WTC11 (cell line): ENCODE data around the gene C13orf46. TPM values are rescaled to one million over a fixed set of nuclear protein-coding genes. Genes with fewer than 3 reads are reported as not detected.

Source experiments
- ATAC-seq: fragments of 200-7000 bp; cut with Tn5 transposase; 2 replicates; pipeline ENCODE4 v1.10.0; 2021; ENCODE audit warnings: mild to moderate bottlenecking, moderate library complexity
- CTCF ChIA-PET: fragments of 300-600 bp; sonication (Branson Sonifier 250); formaldehyde crosslinking; loops from one replicate; lab custom pipeline; 2021; ENCODE audit warnings: antibody characterized with exemption; lab: Charles Lee
- POLR2A ChIA-PET: fragments of 350-600 bp; sonication (Branson Sonifier 250); formaldehyde crosslinking; loops from one replicate; lab custom pipeline; 2021; ENCODE audit warnings: antibody characterized with exemption; lab: Charles Lee
- DNase-seq: peaks from one replicate; pipeline ENCODE4 v3.0.0; 2021; ENCODE audit warnings: low spot score
- H3K27ac Mint-ChIP-seq: 2 replicates; pipeline ENCODE4 v1.8.0; 2021; ENCODE audit warnings: mixed read lengths
- H3K27me3 Mint-ChIP-seq: 2 replicates; pipeline ENCODE4 v1.8.0; 2021; ENCODE audit warnings: low read depth, mild to moderate bottlenecking, moderate library complexity, mixed read lengths
- H3K36me3 Mint-ChIP-seq: 2 replicates; pipeline ENCODE4 v1.8.0; 2021; ENCODE audit warnings: mixed read lengths
- H3K4me1 Mint-ChIP-seq: 2 replicates; pipeline ENCODE4 v1.8.0; 2022; ENCODE audit warnings: mixed read lengths
- H3K4me3 Mint-ChIP-seq: 2 replicates; pipeline ENCODE4 v1.8.0; 2021; ENCODE audit warnings: mild to moderate bottlenecking, moderate library complexity, mixed read lengths
- H3K9me3 Mint-ChIP-seq: 2 replicates; pipeline ENCODE4 v1.8.0; 2021; ENCODE audit warnings: mixed read lengths
- CREB1 ChIP-seq: sonication (generic); formaldehyde crosslinking; IDR thresholded peaks from 2 replicates; pipeline ENCODE4 v1.8.0; 2023; ENCODE audit warnings: mild to moderate bottlenecking, missing genetic modification reagents
- CREM ChIP-seq: sonication (generic); formaldehyde crosslinking; IDR thresholded peaks from 2 replicates; pipeline ENCODE4 v1.8.1; 2022; ENCODE audit warnings: mild to moderate bottlenecking, missing genetic modification reagents, moderate library complexity
- KAT7 ChIP-seq: sonication (generic); formaldehyde crosslinking; IDR thresholded peaks from 2 replicates; pipeline ENCODE4 v1.8.1; 2023; ENCODE audit warnings: missing genetic modification reagents, mild to moderate bottlenecking, borderline replicate concordance
- MXD4 ChIP-seq: fragments of 250-450 bp; sonication (Bioruptor Pico); IDR thresholded peaks from 2 replicates; pipeline ENCODE4 v1.8.0; 2021; ENCODE audit warnings: mild to moderate bottlenecking, moderate library complexity, borderline replicate concordance
- NFE2L1 ChIP-seq: sonication (generic); formaldehyde crosslinking; IDR thresholded peaks from 2 replicates; pipeline ENCODE4 v1.8.1; 2023; ENCODE audit warnings: missing genetic modification reagents
- NR1H2 ChIP-seq: sonication (generic); formaldehyde crosslinking; IDR thresholded peaks from 2 replicates; pipeline ENCODE4 v1.9.0; 2021; ENCODE audit warnings: mild to moderate bottlenecking, moderate library complexity, missing genetic modification reagents
- PRRX2 ChIP-seq: fragments of 250-450 bp; sonication (Bioruptor Pico); IDR thresholded peaks from 2 replicates; pipeline ENCODE4 v1.8.0; 2021; ENCODE audit warnings: mild to moderate bottlenecking
- RELA ChIP-seq: sonication (generic); formaldehyde crosslinking; IDR thresholded peaks from 2 replicates; pipeline ENCODE4 v1.8.1; 2022; ENCODE audit warnings: missing genetic modification reagents, mild to moderate bottlenecking, borderline replicate concordance
- SOX15 ChIP-seq: fragments of 250-450 bp; sonication (Bioruptor Pico); IDR thresholded peaks from 2 replicates; pipeline ENCODE4 v1.9.0; 2021; ENCODE audit warnings: mild to moderate bottlenecking
- SP1 ChIP-seq: sonication (generic); formaldehyde crosslinking; conservative IDR thresholded peaks from 2 replicates; pipeline ENCODE4 v1.8.1; 2022; ENCODE audit warnings: missing genetic modification reagents
- TCF7 ChIP-seq: sonication (generic); formaldehyde crosslinking; IDR thresholded peaks from 2 replicates; pipeline ENCODE4 v1.8.0; 2022; ENCODE audit warnings: mild to moderate bottlenecking, low read depth, missing genetic modification reagents, moderate library complexity
- TEAD1 ChIP-seq: sonication (generic); formaldehyde crosslinking; IDR thresholded peaks from 2 replicates; pipeline ENCODE4 v1.8.0; 2022; ENCODE audit warnings: mild to moderate bottlenecking, missing genetic modification reagents
- ZNF138 ChIP-seq: sonication (generic); formaldehyde crosslinking; conservative IDR thresholded peaks from 2 replicates; pipeline ENCODE4 v1.8.1; 2022; ENCODE audit warnings: mild to moderate bottlenecking, moderate library complexity, missing genetic modification reagents
- ZNF317 ChIP-seq: sonication (generic); formaldehyde crosslinking; IDR thresholded peaks from 2 replicates; pipeline ENCODE4 v1.8.1; 2023; ENCODE audit warnings: low read depth, mild to moderate bottlenecking, moderate library complexity, missing genetic modification reagents, borderline replicate concordance
- ZNF425 ChIP-seq: fragments of 250-450 bp; sonication (Bioruptor Pico); conservative IDR thresholded peaks from 2 replicates; pipeline ENCODE4 v1.9.0; 2021; ENCODE audit warnings: mild to moderate bottlenecking
- total RNA-seq: library from RNA; stranded (reverse); gene quantifications from 3 replicates; pipeline ENCODE4 v1.2.3, GENCODE V29; 2021
- TF ChIP-seq, protein P1 (sequence below): sonication (generic); formaldehyde crosslinking; IDR thresholded peaks from 2 replicates; pipeline ENCODE4 v1.8.0; 2022; ENCODE audit warnings: mild to moderate bottlenecking, missing genetic modification reagents
- TF ChIP-seq, protein P2 (sequence below): sonication (generic); formaldehyde crosslinking; IDR thresholded peaks from 2 replicates; pipeline ENCODE4 v1.8.0; 2023; ENCODE audit warnings: missing genetic modification reagents
- TF ChIP-seq, protein P3 (sequence below): sonication (generic); formaldehyde crosslinking; conservative IDR thresholded peaks from 2 replicates; pipeline ENCODE4 v1.8.1; 2022; ENCODE audit warnings: mild to moderate bottlenecking, missing genetic modification reagents
- TF ChIP-seq, protein P4 (sequence below): sonication (generic); formaldehyde crosslinking; IDR thresholded peaks from 2 replicates; pipeline ENCODE4 v1.8.1; 2023; ENCODE audit warnings: mild to moderate bottlenecking, moderate library complexity, missing genetic modification reagents
- TF ChIP-seq, protein P5 (sequence below): fragments of 250-450 bp; sonication (Bioruptor Pico); IDR thresholded peaks from 2 replicates; pipeline ENCODE4 v1.8.0; 2021; ENCODE audit warnings: mild to moderate bottlenecking
- TF ChIP-seq, protein P6 (sequence below): fragments of 250-450 bp; sonication (Bioruptor Pico); IDR thresholded peaks from 2 replicates; pipeline ENCODE4 v1.9.0; 2021; ENCODE audit warnings: mild to moderate bottlenecking, borderline replicate concordance

The C13orf46 gene
- total RNA-seq, 1 experiment from 2014 or later = 0.50 TPM

DNA sequence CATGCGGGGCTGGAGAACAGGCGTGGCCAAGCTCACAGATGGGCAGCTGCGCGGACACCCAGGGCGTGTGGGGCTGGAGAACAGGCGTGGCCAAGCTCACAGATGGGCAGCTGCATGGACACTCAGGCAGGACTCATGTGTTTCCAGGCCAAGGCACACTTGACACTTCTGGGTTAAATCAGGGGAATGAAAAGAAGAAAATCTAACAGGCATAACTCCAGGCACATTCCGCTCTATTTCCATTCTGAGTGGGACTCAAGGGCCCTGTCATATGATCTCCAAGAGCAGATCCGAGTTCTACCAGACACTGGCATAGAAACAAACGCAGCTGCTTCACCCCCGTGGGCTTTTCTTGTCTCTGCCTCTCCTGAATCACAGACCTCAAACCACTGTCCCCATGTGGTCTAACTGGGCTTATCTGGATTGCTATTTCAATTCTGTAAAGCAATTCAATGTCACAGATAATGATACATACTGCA is 17.4 kb upstream of the C13orf46 start:
- Mint-ChIP-seq H3K27me3 (no peaks in the 10 kb centered on the region), H3K4me1 (no peaks in the 10 kb centered on the region), H3K9me3 (peaks cover 30% of the 10 kb centered on the region), H3K27ac (no peak overlapping the region), H3K36me3 (peaks cover 39% of the 10 kb centered on the region), H3K4me3 (no peak overlapping the region)
- ATAC-seq (no peak), DNase-seq (no peak)
- TF ChIP-seq NR1H2 (CRISPR knock-in tag) (no peak), SOX15 (CRISPR knock-in tag) (no peak), ZNF317 (no peak), MXD4 (CRISPR knock-in tag) (no peak), TCF7 (CRISPR knock-in tag) (no peak), CREB1 (no peak), KAT7 (CRISPR knock-in tag) (no peak), RELA (no peak), NFE2L1 (CRISPR knock-in tag) (no peak), CREM (CRISPR knock-in tag) (no peak)
- TF ChIP-seq, protein P1, sequence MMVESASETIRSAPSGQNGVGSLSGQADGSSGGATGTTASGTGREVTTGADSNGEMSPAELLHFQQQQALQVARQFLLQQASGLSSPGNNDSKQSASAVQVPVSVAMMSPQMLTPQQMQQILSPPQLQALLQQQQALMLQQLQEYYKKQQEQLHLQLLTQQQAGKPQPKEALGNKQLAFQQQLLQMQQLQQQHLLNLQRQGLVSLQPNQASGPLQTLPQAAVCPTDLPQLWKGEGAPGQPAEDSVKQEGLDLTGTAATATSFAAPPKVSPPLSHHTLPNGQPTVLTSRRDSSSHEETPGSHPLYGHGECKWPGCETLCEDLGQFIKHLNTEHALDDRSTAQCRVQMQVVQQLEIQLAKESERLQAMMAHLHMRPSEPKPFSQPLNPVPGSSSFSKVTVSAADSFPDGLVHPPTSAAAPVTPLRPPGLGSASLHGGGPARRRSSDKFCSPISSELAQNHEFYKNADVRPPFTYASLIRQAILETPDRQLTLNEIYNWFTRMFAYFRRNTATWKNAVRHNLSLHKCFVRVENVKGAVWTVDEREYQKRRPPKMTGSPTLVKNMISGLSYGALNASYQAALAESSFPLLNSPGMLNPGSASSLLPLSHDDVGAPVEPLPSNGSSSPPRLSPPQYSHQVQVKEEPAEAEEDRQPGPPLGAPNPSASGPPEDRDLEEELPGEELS (CRISPR knock-in tag) = no peak
- TF ChIP-seq, protein P2, sequence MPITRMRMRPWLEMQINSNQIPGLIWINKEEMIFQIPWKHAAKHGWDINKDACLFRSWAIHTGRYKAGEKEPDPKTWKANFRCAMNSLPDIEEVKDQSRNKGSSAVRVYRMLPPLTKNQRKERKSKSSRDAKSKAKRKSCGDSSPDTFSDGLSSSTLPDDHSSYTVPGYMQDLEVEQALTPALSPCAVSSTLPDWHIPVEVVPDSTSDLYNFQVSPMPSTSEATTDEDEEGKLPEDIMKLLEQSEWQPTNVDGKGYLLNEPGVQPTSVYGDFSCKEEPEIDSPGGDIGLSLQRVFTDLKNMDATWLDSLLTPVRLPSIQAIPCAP (CRISPR knock-in tag) = no peak
- TF ChIP-seq, protein P3, sequence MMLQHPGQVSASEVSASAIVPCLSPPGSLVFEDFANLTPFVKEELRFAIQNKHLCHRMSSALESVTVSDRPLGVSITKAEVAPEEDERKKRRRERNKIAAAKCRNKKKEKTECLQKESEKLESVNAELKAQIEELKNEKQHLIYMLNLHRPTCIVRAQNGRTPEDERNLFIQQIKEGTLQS (CRISPR knock-in tag) = no peak
- POLR2A ChIA-PET = no interaction called here
- CTCF ChIA-PET = no interaction called here

DNA sequence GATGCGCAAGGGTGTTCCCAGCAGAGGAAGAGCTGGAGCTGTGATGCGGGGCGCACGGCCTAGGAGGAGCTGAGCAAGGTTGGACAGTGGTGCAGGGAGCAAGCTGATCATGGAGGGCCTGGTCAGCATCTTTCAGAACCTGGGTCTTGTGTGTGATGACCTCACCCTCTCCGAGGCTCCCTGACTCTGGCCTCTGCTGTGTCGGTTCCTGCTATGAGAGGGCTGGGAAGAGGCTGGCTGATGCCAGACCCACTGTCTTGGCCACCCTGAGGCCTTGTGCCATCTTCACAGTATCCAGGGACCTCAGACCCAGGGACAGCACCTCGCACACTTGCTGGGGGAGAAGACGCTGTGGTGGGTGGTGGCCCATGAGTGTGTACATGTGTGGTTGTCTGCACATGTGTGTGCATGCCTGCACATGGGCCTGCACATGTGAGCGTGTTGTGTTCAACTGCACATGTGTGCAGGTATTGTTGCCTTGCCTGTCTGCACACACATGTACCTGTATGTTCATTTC is 16.5 kb upstream of the C13orf46 start:
- Mint-ChIP-seq H3K9me3 (peaks cover 30% of the 10 kb centered on the region), H3K36me3 (peaks cover 39% of the 10 kb centered on the region), H3K27ac (no peak overlapping the region), H3K27me3 (no peaks in the 10 kb centered on the region), H3K4me3 (no peak overlapping the region), H3K4me1 (no peaks in the 10 kb centered on the region)
- ChIA-PET CTCF (no interaction called here), POLR2A (no interaction called here)
- ATAC-seq = no peak
- DNase-seq = no peak
- TF ChIP-seq ZNF425 (CRISPR knock-in tag) = no peak
- TF ChIP-seq SP1 (CRISPR knock-in tag) = no peak
- TF ChIP-seq ZNF317 = no peak
- TF ChIP-seq ZNF138 (CRISPR knock-in tag) = no peak
- no peak for TF ChIP-seq TEAD1
- TF ChIP-seq PRRX2 (CRISPR knock-in tag) = no peak
- TF ChIP-seq, protein P4, sequence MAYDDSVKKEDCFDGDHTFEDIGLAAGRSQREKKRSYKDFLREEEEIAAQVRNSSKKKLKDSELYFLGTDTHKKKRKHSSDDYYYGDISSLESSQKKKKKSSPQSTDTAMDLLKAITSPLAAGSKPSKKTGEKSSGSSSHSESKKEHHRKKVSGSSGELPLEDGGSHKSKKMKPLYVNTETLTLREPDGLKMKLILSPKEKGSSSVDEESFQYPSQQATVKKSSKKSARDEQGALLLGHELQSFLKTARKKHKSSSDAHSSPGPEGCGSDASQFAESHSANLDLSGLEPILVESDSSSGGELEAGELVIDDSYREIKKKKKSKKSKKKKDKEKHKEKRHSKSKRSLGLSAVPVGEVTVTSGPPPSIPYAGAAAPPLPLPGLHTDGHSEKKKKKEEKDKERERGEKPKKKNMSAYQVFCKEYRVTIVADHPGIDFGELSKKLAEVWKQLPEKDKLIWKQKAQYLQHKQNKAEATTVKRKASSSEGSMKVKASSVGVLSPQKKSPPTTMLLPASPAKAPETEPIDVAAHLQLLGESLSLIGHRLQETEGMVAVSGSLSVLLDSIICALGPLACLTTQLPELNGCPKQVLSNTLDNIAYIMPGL = no peak
- TF ChIP-seq, protein P5, sequence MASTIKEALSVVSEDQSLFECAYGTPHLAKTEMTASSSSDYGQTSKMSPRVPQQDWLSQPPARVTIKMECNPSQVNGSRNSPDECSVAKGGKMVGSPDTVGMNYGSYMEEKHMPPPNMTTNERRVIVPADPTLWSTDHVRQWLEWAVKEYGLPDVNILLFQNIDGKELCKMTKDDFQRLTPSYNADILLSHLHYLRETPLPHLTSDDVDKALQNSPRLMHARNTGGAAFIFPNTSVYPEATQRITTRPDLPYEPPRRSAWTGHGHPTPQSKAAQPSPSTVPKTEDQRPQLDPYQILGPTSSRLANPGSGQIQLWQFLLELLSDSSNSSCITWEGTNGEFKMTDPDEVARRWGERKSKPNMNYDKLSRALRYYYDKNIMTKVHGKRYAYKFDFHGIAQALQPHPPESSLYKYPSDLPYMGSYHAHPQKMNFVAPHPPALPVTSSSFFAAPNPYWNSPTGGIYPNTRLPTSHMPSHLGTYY = no peak
- TF ChIP-seq, protein P6, sequence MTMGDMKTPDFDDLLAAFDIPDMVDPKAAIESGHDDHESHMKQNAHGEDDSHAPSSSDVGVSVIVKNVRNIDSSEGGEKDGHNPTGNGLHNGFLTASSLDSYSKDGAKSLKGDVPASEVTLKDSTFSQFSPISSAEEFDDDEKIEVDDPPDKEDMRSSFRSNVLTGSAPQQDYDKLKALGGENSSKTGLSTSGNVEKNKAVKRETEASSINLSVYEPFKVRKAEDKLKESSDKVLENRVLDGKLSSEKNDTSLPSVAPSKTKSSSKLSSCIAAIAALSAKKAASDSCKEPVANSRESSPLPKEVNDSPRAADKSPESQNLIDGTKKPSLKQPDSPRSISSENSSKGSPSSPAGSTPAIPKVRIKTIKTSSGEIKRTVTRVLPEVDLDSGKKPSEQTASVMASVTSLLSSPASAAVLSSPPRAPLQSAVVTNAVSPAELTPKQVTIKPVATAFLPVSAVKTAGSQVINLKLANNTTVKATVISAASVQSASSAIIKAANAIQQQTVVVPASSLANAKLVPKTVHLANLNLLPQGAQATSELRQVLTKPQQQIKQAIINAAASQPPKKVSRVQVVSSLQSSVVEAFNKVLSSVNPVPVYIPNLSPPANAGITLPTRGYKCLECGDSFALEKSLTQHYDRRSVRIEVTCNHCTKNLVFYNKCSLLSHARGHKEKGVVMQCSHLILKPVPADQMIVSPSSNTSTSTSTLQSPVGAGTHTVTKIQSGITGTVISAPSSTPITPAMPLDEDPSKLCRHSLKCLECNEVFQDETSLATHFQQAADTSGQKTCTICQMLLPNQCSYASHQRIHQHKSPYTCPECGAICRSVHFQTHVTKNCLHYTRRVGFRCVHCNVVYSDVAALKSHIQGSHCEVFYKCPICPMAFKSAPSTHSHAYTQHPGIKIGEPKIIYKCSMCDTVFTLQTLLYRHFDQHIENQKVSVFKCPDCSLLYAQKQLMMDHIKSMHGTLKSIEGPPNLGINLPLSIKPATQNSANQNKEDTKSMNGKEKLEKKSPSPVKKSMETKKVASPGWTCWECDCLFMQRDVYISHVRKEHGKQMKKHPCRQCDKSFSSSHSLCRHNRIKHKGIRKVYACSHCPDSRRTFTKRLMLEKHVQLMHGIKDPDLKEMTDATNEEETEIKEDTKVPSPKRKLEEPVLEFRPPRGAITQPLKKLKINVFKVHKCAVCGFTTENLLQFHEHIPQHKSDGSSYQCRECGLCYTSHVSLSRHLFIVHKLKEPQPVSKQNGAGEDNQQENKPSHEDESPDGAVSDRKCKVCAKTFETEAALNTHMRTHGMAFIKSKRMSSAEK = no peak
